Activated naive CD8-positive, alpha-beta T cell treated with anti-CD3 and anti-CD28 coated beads, Interleukin-2, amount 50 U/mL, for 16 hours (primary cell): ENCODE measurements around the gene KCNB1.

Experiments used
- DNase-seq: peaks from one replicate; pipeline ENCODE4 v3.0.0-alpha.2; 2020; ENCODE audit warnings: low read depth, low spot score

The KCNB1 gene

DNA sequence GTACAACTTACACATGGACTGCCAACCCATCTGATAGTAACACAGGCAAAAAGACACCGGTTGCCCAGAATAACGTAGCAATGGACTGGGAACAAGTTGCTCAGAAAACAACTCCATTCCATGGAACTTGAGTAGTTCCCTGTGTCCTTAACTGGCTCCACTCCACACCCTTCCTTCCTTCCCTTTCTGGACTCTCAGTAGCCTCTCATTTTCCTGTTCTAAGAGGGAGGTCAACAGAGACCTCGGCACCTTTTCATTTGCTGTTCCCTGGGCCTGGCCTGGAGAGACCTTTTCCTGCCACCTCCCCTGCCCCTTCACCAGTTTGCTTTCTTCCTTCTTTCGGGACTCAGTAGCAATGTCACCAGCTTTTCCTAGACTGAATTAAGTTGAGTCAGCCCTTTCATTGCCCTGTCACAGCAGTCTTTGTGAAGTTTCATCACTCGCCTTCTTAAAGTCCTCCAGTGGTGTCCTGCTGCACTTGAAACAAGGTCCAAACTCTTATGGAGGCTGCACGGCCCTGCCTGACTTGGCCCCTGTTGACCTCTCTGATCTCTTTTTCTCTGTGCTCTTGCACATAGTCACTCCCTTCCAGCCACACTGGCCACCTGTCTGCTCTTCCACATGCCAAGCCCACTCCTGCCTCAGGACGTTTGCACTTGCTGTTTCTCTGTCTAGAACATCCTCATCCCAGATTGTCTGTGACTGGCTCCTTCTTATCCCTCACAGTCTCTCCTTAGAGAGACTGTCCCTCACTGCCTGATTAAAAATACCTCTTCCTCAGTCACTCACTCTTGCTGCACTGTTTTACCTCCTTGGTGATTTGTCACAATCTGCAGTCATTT lies 90.8 kb downstream of the KCNB1 start:
- no peak for DNase-seq

DNA sequence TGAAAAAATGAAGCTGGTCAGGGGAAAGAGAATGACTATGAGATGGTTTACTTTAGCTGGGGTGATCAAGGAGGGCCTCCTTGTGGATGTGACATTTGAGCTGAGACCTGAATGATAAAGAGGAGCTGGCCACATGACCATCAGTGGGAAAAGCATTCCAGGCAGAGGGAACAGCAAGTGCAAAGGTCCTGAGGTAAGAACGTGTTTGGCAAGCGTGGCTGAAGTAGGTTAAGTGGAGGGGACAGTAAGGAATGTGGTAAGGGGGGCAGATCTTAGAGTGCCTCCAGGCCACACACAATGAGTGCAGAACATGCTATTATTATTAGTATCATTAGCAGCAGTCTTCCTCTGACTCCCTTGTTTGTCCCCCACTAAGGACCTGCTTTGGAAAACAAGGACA lies 92.6 kb downstream of the KCNB1 start:
- no peak for DNase-seq

DNA sequence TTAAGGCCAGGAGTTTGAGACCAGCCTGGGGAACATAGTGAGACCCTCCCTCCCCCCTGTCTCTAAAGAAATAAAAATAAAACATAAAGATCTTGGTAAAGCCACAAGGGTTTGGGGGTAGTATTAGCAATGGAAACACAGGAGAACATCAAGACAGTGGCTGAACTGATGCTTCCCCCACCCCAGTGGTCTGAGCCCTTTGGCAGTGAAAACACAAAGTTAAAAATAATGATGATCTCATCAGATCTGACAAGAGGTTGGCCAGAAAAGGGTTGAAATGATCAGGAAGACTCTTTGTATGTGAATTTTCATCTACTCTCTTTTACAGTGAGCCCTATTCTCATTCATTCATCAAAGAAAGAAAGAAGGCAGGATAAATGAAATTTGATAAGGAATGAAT lies 93.7 kb downstream of the KCNB1 start:
- DNase-seq: no peak

DNA sequence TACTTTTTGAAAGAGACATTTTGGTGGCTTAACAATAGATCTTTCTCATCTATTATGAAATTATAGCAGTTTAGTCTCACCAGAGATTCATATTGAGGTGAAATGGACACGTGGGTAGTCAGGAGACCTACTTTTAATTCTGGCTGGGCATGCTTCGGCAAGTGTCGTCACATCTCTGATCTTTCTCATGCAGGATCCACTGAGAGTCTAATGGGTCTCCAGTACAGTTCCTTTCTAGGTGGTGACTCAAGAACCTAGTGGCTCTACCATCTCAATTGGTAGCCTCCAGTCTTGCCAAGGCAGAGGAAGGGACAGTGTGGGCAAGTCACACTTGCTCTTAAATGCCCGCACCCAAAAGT lies 94.9 kb downstream of the KCNB1 start:
- DNase-seq: no peak

DNA sequence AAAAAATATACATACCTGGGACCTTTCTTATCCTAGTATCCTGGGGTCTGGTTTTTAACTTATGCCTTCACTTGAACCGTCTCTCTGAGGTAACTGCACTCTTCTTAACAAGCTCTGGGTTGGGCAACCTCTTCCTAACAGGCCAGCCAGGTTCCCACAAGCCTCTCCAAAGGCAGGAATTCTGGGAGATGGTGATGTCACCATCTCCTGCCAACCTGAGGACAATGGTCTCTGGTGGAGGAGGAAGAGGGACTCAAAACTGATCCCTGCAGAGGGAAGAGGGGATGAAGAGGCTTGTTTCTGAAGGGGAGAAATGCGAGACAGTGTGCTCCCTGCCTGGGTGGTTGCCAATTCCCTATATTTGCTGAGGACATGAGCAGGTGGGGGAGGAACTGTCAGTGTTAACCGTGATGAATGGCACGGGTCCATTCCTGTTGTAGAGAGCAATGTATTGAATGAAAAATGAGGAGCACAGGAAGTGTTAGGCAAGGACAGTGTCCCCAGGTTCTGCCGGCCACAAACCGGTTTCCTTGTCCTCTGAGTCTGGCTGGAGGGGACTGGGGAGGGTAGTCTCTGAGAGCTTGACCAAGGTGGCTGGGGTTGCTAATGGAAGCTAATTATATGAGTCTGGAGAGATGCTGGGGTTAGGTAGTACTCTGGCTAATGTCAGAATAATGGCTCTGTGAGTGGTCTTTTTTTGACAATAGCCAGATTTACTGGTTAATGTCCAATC lies 95.5 kb downstream of the KCNB1 start:
- DNase-seq: no peak

DNA sequence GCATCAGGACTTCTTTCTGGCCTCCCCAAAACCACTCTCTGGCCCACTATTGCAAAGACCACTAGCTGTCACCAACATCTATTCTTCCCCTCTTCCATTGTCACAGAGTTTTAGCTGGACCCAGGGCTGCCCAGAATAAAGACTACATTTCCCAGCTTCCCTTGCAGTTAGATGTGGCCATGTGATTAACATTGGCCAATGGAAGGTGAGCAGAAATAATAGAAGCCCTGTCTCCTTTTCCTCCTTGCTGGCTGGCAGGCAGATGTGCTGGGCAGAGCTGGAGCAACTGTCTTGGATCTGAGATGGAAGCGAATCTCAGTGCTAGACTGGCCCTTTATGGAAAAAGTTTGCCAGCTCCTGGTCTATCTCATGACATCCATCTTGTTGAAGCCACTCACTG lies 97.0 kb downstream of the KCNB1 start:
- no peak for DNase-seq

DNA sequence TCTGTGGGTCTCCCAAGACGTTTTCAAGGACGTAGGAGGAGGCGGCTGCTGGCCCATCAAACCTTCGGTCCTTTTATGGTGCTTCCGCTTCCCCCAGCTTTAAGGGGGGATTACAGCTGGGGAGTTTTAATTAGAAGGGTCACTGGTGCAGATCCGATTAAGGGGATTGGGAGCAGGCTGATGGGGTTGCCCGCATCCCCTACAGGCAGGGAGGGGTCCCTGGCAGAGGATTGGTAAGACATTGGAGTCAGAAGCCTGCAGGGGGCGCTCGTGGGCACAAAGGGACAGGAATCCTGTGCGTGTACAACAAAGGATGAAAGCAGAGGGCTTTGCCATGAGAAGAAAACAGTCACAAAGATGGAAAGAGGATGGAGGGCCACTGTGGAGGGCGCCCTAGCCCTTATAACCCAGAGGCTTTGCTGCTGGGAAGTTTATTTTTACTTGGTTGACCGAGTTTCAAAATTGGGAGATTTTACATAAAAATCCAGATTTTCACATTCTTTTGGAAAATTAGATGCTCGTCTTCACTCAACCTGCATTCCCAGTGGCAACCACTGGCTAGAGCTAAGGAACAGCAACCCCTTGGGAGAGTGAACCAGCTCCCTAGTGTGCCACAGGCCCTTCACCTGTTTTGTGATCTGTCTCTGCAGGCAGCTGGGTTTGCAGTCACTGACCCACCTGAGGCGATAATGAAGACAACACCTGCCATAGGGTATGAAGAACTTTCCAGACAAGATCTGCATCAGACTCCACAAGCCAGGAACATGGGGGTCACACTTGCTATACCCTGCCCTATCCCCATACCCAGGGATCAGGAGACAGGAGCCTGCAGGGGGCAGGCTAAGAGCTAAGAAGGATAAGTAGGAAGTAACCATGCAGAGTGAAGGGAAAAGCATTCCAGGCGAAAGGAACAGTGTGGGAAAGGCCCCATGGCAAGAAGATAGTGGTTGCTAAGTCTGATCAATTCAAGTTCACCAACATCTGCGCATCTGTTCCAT lies 97.7 kb downstream of the KCNB1 start:
- peak; percentile 10 for DNase-seq

DNA sequence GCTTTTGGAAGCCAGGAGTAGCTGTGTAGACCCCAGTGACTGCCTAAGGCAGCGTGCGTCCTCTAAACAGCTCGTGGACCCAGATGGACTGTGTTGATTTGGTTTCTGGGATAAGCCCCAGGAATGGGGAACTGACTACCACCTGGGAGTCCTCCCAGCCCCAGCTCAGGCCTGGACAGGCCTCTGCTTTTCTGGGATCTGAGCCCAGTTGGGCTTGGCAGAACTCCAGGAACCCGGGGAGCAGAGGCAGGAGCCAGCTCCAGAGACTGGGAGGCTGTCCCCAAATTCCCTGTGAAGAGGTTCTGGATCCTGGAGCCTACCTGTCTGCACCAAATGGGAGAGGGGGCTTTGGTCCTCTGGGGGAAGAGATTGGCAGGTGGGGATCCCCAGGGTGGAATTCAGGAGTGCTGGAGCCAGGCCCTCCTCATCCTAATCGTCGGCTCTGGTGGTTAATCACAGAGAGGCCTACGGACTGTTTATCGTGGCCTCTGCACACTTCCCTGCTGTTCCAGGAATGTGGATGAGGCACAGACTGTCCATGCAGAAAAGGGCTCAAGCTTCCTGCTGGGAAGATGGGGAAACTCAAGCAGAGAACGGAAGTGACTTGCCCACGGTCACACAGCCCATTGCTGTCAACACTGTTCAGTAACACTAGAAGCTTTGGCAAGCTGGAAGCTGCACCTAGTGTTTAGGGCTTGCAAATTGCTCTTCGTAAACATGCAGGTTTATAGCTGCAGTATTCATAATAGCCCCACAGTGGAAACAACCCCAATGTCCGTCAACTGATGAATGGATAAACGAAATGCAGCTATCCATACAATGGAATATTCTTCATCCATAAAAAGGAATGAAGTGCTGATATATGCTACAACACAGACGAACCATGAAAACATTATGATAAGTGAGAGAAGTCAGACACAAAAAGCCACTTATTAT lies 100.6 kb downstream of the KCNB1 start:
- no peak for DNase-seq

DNA sequence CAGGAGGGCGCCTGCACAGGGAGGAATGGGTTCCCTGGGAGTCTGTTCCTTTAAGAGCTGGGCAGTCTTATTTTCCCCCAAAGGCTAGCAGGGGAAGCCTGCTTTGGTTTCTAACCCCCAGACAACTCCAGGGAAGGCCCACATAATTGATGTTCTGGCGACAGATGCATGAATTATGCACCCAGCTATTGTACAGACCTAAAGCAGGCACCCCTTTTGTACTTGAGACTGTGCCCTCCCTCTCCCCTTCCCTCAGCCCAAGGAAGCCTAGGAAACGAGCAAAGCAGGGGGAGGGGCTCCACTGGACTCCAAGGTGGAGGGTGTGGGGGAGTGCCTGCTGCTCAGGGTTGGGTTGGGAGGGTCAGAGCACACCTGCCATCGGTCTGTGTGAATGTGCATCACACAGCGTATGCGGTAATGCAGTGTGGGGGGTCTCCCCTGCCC lies 102.1 kb downstream of the KCNB1 start:
- no peak for DNase-seq

DNA sequence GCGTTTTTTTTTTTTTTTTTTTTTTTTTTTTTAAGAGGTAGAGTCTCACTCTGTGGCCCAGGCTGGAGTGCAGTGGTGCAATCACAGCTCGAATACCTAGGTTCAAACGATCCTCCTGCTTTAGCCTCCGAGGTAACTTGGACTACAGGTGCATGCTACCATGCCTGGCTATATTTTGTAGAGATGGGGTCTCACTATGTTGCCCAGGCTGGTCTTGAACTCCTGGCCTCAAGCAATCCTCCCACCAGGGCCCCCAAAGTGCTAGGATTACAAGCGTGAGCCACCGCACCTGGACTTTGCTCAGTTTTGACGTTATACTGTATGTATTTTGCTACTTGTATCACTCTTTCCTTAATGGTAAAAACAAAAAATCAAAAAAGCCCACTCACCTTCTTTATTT lies 103.1 kb downstream of the KCNB1 start:
- no peak for DNase-seq

DNA sequence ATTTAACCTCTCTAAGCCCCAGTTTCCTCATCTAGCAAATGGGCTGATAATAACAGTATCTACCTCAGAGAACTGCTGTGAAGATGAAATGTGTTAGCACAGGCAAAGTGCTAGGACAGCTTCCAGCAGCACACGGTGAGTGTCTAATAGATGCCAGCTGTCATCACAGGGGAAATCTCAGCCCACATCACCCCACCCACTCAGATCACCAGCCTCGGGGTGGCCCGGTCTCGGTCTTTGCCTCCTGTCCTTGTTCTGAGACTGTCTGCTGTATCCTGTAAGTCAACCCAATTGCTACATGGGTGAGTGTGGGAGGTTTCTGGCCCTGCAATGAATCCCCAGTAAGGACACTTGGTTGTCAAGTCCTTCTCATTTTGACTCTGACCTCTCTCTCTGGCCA lies 105.1 kb downstream of the KCNB1 start:
- DNase-seq: no peak

DNA sequence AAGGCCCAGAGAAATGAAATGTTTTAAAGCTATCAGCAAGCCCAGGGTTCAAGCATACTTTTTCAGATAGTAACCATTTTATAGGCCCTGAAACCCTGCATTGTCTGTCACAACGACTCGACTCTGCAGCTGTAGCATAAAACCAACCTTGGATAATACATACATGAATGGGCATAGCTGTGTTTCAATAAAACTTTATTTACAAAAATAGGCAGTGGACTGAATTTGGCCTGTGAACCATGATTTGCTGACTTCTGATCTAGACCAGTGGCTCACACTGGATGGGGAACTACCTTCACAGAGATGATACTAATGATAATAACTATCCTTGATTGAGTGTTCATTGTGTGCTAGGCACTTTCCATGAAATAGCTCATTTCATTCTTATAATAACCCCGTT lies 107.3 kb downstream of the KCNB1 start:
- no peak for DNase-seq

DNA sequence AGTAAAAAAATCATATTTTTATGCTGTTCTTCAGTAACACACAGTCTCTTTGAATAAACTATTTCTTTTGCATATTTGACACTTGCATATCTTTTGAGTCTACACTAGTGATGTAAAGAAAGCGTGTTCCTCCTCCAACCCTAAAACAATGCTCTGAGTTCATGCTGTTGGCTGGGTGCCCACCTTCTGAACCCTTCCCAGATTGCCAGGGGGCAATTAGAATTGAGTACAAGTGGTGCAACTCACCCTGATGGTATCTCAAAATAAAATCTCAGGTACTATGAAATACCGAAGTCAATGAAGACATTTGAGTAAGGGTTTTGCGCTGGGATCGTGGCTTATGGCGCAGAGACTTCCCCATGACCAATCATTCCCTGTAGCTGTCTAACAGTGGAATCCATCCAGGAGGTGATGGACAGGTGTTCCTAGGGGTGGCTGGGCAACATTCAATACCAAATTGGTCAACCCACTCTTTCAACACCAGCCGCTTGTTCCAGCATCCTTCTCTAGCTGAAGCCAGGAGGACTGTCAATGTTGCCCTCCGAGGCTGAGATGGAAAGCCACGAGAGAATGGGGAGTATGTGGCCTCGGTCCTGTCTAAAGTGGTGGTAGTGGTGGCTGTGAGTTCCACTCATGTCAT lies 110.3 kb downstream of the KCNB1 start:
- no peak for DNase-seq

DNA sequence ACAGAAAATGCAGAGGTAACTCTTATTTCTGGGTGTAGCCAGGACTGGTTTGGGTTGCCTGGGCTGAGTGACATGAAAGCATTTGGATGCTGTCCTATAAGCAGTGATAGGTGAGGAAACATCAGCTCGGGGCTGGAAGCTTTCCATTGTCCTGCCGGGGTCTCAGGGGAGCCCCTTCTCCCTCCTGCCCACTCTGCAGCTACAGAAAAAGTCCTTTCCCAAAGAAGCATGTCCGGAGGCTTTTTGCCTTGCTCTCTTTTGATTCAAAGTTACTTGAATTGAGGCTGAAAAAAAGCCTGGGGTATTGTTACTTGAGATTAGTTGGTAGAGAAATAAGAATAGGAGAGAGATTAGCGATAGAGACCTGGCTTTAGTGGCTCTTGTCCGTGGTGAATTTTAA lies 113.9 kb downstream of the KCNB1 start:
- no peak for DNase-seq

DNA sequence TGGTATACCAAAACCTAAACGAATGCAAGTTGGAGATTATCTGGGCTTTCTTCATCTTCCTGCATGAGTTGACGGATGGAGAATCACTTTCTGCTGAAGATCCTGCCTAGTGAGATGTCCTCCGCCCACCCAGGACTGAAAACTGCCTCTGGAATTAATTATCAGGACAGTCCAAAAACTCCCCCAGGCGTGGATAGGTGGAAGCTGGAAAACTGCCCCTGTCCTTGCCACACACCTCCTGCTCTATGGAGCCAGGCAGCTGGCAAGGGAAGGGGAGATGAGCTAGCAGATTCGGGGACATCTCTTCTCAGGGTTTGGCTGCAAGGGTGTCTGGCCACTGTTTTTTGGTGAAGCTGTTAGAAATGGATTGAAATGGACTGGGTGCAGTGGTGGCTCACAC lies 115.4 kb downstream of the KCNB1 start:
- no peak for DNase-seq

DNA sequence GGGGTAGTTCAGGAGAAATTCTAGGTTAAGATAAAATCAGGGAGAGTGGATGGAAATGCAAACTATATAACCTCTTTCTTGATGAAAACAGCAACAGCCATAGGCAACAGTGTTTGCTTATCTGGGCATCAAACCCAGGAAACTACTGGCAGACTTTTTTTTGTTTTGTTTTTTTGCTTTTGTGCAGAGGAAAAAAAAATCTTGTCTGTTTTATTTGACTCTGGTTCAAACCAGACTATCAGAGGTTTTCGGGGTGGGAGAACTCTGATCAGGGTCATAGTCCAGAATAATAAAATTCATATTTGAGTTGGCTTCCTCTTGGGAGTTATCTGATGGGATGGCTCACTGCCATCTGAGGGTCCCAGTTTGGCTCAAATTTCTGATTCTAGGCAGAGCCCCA lies 115.8 kb downstream of the KCNB1 start:
- no peak for DNase-seq

DNA sequence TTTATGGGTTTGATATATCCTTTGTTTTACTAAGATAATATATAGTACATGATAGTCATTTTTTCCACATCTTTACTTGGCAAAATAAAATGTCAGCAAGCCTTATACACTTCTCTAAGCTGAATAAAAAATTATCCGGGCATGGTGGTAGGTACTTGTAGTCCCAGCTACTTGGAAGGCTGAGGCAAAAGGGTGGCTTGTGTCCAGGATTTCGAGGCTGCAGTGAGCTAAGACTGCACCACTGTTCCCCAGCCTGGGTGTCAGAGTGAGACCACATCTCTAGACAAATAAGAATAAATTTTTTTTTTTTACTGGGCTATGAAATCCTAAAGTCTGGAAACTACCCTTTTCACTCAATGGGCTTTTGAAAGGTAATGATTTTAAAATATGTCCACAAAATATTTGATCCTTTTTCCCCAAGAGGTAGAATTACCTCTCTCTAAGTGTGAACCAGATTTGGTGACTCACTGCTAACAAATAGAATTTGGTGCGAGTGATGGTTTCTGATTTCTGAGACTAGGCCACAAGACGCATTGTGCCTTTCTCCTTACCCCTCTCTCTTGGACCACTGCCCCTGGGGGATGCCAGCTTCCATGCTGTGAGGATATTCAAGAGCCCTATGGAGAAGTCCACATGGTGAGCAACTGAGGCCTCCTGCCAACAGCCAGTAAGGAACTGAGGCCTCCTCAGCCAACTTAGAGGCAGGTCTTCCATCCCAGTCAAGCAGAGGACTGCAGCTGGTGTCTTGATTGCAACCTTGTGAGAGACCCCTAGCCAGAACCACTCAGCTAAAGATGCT lies 120.4 kb downstream of the KCNB1 start:
- no peak for DNase-seq

DNA sequence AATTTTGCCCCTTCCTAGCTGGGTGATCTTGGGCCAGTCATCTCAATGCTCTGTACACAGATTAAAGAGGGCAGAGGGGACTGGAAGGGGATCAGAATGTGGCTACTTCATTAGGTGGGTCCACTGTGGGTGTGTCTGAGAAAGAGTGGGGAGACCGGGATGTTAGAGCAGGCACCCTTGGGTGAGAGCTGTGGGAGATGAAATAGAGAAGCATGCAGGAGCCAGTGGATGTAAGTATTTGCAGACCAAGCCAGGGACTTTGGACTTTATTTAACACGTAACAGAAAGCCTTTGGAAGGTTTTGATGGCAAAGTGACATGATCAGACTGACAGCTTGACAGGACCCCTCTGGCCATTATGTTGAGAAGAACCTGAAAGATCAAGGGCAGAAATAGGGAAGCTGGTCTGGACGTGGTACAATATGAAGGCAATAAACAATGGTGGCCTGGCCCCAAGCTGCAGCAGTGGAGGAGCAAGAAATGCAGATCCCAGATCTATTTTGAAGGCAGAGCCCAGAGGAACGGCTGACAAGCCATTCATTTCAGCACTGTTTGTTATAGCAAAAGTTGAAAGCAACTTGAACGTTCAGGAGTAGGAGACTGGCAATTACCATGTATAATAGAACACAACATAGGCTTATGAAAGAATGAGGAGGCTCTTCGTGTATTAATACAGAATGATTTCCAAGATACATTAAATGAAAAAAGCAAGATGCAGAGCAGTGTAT lies 122.1 kb downstream of the KCNB1 start:
- no peak for DNase-seq

DNA sequence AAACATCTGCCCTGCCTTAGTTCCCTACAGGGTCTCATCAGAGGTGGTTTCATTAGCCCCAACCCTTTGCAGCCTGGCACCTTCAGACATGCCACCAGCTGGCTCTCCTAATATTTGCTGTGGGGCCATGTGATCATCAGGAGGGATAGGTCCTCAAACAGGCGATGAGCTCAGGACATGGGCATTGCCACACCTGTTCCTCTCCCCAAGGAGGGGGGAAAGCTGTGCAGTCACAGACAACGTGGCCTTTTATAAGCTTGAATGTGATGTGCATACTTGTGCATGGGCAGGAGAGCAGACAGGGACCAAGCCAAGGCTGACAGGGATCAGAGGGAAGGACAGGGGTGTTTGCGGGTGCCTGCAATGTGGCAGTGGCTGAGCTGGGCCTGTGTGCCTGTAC lies 125.8 kb downstream of the KCNB1 start:
- DNase-seq: no peak
